GM23338 (cell line): ENCODE results near the gene SLC16A7. TPM values are rescaled to one million over a fixed set of nuclear protein-coding genes. Genes with fewer than 3 reads are reported as not detected.

Experiments used
- ATAC-seq: fragments of 200-7000 bp; cut with Tn5 transposase; 3 replicates; pipeline ENCODE4 v1.9.1; 2020
- DNase-seq: peaks from one replicate; pipeline ENCODE4 v3.0.0-alpha.2; 2015; ENCODE audit warnings: low spot score
- H2AFZ ChIP-seq: fragments of 200-600 bp; sonication (generic); 2 replicates; pipeline ENCODE4 v1.8.0; 2016; ENCODE audit warnings: antibody characterized with exemption, mild to moderate bottlenecking, moderate library complexity
- H3F3A ChIP-seq: fragments of 200-600 bp; sonication (generic); replicated peaks from 2 replicates; pipeline ENCODE4 v1.8.0; 2017; ENCODE audit warnings: antibody characterized with exemption, mixed run types, low read depth
- H3K27ac ChIP-seq: fragments of 200-600 bp; sonication (generic); 2 replicates; pipeline ENCODE4 v1.6.1; 2016; ENCODE audit warnings: low read depth
- H3K27me3 ChIP-seq: fragments of 200-600 bp; sonication (generic); 2 replicates; pipeline ENCODE4 v1.8.0; 2016; ENCODE audit warnings: mild to moderate bottlenecking, mixed run types, moderate library complexity; ENCODE audit not compliant: insufficient read depth
- H3K36me3 ChIP-seq: fragments of 200-600 bp; sonication (generic); 2 replicates; pipeline ENCODE4 v1.8.0; 2016; ENCODE audit warnings: mild to moderate bottlenecking; ENCODE audit not compliant: insufficient read depth
- H3K4me1 ChIP-seq: fragments of 200-600 bp; sonication (generic); 2 replicates; pipeline ENCODE4 v1.8.0; 2016; ENCODE audit warnings: mild to moderate bottlenecking, moderate library complexity; ENCODE audit not compliant: insufficient read depth
- H3K4me2 ChIP-seq: fragments of 200-600 bp; sonication (generic); 2 replicates; pipeline ENCODE4 v1.7.1; 2017; ENCODE audit warnings: mixed run types
- H3K4me3 ChIP-seq: fragments of 200-600 bp; sonication (generic); 2 replicates; pipeline ENCODE4 v1.6.1; 2016; ENCODE audit warnings: mixed run types
- H3K79me2 ChIP-seq: fragments of 200-600 bp; sonication (generic); replicated peaks from 2 replicates; pipeline ENCODE4 v1.8.0; 2017; ENCODE audit warnings: mild to moderate bottlenecking; ENCODE audit not compliant: insufficient read depth
- H3K9me2 ChIP-seq: fragments of 200-600 bp; sonication (generic); 2 replicates; pipeline ENCODE4 v1.8.0; 2017; ENCODE audit not compliant: insufficient read depth
- H4K20me1 ChIP-seq: fragments of 200-600 bp; sonication (generic); replicated peaks from 2 replicates; pipeline ENCODE4 v1.8.0; 2017; ENCODE audit warnings: mild to moderate bottlenecking; ENCODE audit not compliant: insufficient read depth
- H3K27ac Mint-ChIP-seq: 2 replicates; pipeline ENCODE4 v1.8.0; 2020; ENCODE audit warnings: inconsistent platforms, mild to moderate bottlenecking, moderate library complexity, mixed read lengths
- H3K27me3 Mint-ChIP-seq: 3 replicates; pipeline ENCODE4 v1.8.0; 2022; ENCODE audit warnings: low read depth, mild to moderate bottlenecking, moderate library complexity, mixed read lengths, inconsistent platforms; ENCODE audit not compliant: insufficient read depth, poor library complexity
- H3K36me3 Mint-ChIP-seq: 3 replicates; pipeline ENCODE4 v1.8.0; 2021; ENCODE audit warnings: low read depth, mild to moderate bottlenecking, inconsistent platforms, moderate library complexity, mixed read lengths
- H3K4me1 Mint-ChIP-seq: 3 replicates; pipeline ENCODE4 v1.8.0; 2020; ENCODE audit warnings: mild to moderate bottlenecking, inconsistent platforms, mixed read lengths
- H3K4me3 Mint-ChIP-seq: 3 replicates; pipeline ENCODE4 v1.8.0; 2021; ENCODE audit warnings: moderate library complexity, mild to moderate bottlenecking, inconsistent platforms, mixed read lengths
- H3K9me3 Mint-ChIP-seq: 3 replicates; pipeline ENCODE4 v1.8.0; 2020; ENCODE audit warnings: moderate library complexity, mild to moderate bottlenecking, inconsistent platforms, mixed read lengths
- CTCF ChIP-seq, 2 experiments: fragments of 200-600 bp in 1 of 2; sonication (generic) in 1 of 2; conservative IDR thresholded peaks; 2 replicates each; pipeline versions ENCODE4 v1.5.1 to v1.6.1; 2016 to 2017; ENCODE audit warnings: antibody characterized with exemption in 2 of 2, low read depth in 2 of 2, mild to moderate bottlenecking in 2 of 2, moderate library complexity in 1 of 2
- NANOG ChIP-seq: IDR thresholded peaks from 2 replicates; pipeline ENCODE4 v1.6.1; 2016; ENCODE audit warnings: antibody characterized with exemption, borderline replicate concordance
- POLR2AphosphoS5 ChIP-seq: IDR thresholded peaks from 2 replicates; pipeline ENCODE4 v1.6.1; 2016; ENCODE audit warnings: antibody characterized with exemption, low read depth
- REST ChIP-seq: IDR thresholded peaks from one replicate; pipeline ENCODE4 v1.6.1; 2018; ENCODE audit warnings: antibody characterized with exemption; ENCODE audit not compliant: unreplicated experiment
- ZNF462 ChIP-seq: fragments of 250-450 bp; sonication (Bioruptor Pico); IDR thresholded peaks from 2 replicates; pipeline ENCODE4 v1.5.0; 2020; ENCODE audit warnings: mild to moderate bottlenecking, moderate library complexity
- polyA plus RNA-seq: library from polyadenylated mRNA; unstranded; fragments of >200 nt; fragmentation: Nextera tagmentation; extraction: Ambion mirVana; gene quantifications from 2 replicates; pipeline ENCODE4 v1.2.1, GENCODE V29; 2016
- total RNA-seq: library from RNA; depleted of rRNA; stranded (reverse); fragments of >200 nt; shearing (Covaris generic); gene quantifications from 2 replicates; pipeline ENCODE4 v1.2.3, GENCODE V29; 2014

The SLC16A7 gene
- total and polyA plus RNA-seq, 2 experiments from 2014 or later, result 2.8 to 4.3 TPM

- TF ChIP-seq ZNF462 (CRISPR knock-in tag) (no peak), REST (no peak)
Observed at GRCh38 chr12:59698600-59698999, 102.8 kb downstream of the SLC16A7 start (continued).

GRCh38 chr12:59699421-59700152 lies 103.8 kb downstream of the SLC16A7 start:
- Histone ChIP-seq H3K36me3 (no peaks in the 10 kb centered on the region), H3K27me3 (no peaks in the 10 kb centered on the region), H3K79me2 (no peaks in the 10 kb centered on the region), H3K9me2 (no peaks in the 10 kb centered on the region), H3F3A (no peaks in the 10 kb centered on the region), H2AFZ (no peak overlapping the region), H4K20me1 (no peaks in the 10 kb centered on the region), H3K4me3 (no peak overlapping the region), H3K4me1 (no peaks in the 10 kb centered on the region), H3K4me2 (no peak overlapping the region), H3K27ac (no peak overlapping the region)
- H3K4me1 Mint-ChIP-seq, result no peaks in the 10 kb centered on the region
- DNase-seq (no peak), ATAC-seq (no peak)
- H3K27ac Mint-ChIP-seq, result no peak overlapping the region
- H3K36me3 Mint-ChIP-seq, result no peaks in the 10 kb centered on the region
- H3K4me3 Mint-ChIP-seq, result no peak overlapping the region
- H3K27me3 Mint-ChIP-seq, result no peaks in the 10 kb centered on the region
- no peaks in the 10 kb centered on the region for H3K9me3 Mint-ChIP-seq
- TF ChIP-seq POLR2AphosphoS5 (no peak), NANOG (no peak), CTCF (conservative IDR thresholded peaks at IDR 0.05; ENCODE audit: low read depth in 2 of 2) (no peak)
